HG03064 (cell line): ENCODE data around the gene MTA3.

ENCODE experiments used
- ATAC-seq: cut with Tn5 transposase; IDR thresholded peaks from one replicate; pipeline ENCODE4 v1.9.1; 2021; ENCODE audit warnings: low read depth; ENCODE audit not compliant: unreplicated experiment

MTA3 gene

DNA sequence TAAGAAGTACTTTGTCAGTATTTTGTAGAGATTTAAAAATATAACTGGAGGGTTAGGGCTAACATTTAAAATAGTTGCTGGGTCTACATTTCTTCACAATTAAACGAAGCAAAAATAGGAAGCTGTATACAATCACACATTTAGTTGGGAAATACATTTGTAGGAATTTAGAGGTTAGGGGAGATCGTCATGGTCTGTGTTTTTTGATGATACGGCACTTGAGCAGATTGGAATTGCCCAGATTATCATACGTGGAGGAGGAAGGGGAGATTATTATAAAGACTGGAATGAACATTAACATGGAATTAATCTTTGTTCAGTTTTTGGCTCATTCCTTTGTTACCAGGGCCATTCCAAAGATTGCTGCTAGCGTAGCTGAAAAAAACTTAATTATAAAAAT is 84.6 kb downstream of the MTA3 start:
- ATAC-seq: no peak

DNA sequence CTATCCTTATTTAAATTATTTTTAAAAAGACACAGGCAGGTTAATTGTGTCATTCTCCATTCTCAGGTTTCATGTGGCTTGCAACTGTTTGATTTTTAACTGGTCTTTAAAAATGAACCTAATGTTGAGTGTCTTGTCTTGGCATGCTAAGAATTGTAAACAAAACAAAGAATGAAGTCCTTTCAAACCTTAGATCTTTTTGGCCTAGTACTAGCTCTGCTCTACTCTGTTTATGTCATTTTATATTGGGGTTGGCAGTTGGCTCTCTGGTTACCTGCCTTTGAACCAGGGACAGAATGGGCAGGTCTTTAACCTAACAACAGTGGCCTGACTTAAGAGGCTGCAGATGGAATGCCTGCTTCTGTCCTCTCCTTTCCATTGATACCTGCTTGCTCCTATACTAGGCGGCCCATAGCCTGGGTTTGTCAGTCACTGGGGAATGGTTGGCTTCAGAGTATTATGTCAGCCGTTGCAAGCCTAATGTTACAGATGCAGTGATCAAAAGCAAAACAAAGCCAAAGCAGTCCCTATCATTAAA is 85.5 kb downstream of the MTA3 start:
- ATAC-seq: no peak

DNA sequence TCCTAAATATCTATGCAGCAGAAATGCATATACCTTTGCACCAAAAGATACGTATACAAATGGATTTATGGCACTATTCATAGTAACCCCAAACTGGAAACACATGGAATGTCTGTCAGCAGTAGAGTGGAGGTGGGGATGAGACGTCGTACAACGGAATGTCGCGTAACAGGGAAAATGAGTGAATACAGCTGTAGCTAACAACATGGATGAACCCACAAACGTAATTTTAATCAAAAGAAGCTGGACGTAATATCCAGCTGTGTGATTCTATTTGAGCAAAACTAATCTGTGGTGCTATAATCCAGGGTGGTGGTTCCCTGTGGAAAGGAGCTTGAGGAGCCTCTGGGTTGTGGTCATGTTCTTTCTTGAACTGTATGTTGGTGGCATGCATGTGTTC is 89.9 kb downstream of the MTA3 start:
- ATAC-seq: no peak

DNA sequence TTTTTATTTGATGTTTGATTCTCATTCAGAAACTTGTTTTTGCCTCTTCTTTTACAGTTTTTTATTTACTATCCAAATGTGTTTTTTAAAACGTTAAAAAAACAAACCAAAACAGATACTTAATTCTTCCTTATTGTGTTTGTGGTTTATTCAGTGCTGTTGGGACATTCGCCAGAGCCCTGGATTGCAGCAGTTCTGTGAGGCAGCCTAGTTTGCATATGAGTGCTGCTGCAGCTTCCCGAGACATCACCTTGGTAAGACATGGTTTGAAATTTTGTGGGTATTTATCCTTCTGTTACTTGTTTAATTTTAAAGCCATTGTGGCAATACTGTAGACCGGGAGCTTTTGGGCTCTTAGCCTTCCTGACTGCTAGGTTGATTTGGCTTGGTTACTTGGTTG is 91.2 kb downstream of the MTA3 start:
- ATAC-seq: no peak

DNA sequence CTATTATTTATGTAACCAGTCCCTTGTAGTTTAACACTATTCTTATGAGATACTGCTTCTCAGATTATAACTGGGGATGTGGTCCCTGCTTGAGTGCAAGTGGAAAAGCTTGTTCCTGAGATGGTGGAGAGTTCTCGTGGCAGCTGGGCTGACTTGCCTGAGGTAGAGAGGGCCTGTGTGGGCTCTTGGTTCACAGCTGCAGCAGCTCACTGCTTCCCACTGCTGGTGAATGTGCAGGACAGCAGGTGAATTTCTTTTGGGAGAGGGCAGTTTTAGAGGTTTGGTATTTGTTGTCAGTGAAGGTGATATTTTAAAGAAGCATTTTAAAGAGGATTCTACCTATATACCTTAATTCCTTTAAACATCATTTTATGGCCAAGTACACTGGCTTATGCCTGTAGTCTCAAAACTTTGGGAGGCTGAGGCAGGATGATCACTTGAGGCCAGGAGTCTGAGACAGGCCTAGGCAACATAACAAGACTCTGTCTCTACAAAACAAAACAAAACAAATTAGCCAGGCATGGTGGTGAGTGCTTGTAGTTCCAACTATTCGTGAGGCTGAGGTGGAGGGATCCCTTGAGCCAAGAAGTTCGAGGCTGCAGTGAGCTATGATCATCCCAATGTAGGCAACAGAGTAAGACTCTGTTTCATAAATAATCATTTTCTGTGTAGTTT is 94.8 kb downstream of the MTA3 start:
- peak; percentile 52 for ATAC-seq

DNA sequence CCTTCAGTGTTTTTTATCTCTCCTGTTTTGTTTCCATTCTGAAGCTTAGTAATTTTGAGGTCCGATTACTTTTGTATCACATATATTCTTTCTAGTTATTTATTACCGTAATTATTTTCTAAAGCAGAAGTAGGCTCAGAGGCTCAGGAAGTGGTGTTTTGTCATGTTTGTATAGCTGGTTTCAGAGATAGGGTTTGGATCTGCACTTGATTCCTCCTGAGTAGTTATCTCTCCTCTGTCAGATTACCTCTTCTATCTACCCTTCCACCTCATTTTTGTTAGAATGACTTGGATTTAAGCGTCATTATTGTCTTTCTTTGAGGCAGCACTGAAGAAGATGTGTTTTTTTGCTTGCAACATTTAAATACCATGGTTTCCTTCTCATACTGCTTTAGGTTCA is 95.4 kb downstream of the MTA3 start:
- peak; percentile 57 for ATAC-seq

DNA sequence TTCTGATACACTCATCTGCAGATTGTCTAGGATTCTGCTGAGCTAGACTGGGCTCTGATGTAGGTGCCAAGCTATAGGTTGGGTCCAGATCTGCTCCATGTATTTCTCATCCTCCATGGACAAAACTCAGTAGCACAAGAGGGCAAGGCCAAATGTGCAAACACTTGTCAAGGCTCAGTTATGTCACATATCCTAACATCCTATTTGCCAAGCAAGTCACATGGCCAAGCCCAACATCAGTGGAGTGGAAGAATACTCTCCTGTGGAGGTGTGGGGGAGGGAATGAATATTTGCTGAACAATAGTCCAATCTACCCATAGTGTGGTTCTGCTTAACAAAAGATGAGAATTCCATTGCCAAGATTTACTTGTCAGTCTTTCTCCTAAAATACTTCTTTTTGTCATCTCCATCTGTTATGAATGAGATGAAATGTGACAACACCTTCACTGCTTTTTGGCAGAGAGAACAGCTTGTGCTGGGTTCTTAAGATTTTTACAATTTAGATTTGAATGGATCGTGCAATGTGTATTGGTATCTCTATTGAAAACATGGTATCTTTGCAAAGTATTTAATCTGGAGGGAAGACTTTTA is 105.7 kb downstream of the MTA3 start:
- no peak for ATAC-seq

DNA sequence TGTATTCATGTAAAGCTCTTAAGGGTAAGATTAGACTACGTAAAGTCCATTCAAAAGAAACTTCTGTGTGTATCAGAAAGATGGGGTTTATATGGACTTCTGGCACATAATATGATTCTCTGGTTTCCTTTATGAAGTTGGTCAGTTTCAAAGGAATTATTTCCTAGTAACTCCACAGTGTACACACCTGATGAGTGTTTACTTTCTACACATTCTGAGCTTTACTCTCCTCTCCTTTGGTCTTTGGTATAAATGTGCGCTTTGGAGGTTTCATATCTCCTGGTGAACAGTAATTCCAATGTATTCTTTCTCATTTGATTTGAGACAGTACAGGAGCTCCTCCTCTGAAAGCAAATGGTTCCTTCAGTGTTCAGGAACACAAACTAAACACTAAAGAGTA is 107.4 kb downstream of the MTA3 start:
- ATAC-seq: no peak

DNA sequence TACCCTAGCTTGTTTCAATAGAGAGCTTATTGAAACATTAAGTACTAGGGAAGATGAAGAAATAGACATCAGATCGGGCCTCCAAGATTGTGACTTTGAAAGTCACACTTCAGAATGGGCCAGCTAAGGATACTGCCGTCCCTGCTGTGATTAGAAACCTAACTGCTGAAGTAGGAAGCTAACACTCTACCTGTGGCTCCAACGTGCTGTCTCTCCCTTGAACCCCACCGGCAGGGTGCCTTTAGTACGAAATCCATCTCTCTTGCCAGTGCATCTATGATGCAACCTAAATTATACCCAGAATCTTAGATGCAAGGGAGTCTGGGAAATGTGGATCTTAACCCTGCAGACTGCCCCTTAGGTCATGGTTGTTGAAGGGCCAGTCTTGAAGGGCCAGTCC is 116.9 kb downstream of the MTA3 start:
- no peak for ATAC-seq

DNA sequence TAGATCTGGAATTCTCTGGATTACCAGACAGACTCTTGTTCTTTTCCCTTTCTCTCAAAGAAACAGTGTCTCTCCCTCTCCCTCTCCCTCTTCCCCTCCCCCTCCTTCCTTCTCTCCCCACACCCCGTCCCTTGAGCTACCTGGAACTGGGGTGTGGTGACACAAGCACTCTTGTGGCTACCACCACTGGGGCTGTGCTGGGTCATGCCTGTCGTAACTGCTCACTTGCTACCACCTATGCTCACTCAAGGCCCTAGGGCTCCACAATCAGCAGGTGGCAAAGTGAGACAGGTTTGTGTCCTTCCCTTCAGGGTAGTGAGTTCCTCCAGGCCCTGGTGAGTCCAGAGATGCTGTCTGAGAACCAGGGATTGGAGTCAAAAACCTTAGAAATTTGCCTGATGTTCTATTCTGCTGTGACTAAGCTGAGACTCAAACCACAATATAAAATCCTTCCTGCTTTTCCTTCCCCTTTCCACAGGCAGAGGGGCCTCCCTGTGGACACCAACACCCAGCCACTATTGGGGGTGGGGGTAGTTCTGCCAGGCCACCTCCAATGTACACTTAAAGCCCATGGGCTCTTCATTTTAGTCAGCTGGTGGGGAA is 124.7 kb downstream of the MTA3 start:
- no peak for ATAC-seq

DNA sequence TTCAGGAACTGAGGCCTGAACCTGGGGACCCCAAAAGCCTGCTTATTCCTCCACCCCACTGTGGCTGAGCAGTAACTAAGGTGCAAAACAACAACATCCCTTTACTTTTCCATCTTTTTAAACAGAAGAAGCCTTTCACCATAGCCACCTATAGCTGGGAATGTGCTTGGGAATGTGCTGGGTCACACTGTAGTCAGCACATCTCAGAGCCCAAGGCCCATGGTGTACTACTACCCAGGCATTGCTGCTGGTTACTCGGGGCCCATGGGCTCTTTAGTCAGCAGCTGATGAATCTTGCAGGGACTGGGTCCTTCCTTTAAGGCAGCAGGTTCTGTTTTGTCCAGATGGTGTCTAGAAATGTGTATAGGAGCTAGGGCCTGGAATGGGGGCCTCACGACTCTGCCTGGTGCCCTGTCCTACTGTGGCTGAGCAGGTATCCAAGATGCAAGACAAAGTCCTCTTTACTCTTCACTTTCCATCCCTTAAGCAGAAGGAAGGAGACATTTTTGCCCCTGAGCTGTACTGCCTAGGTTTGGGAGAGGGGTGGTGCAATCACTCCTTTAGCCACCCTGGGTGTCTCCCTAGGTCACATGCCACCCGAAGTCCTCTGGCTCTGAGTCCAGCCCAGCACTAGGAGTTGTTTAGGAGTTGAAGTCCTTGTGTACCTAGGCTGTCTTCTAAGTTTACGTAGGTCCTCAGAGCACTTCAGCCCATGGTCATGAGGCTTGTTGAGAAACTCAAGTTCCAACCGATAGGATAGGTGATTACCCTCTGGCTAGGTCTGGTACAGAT is 125.5 kb downstream of the MTA3 start:
- ATAC-seq: no peak

DNA sequence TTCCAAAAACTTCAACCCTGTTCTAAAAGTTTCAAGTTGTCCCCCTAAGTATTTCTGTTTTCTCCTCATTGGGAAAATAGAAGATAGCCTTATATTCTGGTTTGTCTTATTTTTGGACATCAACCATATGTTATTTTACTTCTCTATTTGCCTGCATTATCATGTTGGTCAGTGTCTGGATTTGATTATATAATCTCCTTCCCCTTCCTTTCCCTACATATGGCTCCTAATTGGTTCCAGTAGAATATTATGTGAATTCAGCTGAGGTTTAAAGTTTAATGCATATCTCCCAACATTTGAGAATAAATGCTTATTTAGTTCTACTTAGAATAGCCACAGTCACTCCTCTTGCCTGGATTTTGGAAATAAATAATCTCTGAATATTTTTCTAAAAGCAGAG is 128.6 kb downstream of the MTA3 start:
- no peak for ATAC-seq

DNA sequence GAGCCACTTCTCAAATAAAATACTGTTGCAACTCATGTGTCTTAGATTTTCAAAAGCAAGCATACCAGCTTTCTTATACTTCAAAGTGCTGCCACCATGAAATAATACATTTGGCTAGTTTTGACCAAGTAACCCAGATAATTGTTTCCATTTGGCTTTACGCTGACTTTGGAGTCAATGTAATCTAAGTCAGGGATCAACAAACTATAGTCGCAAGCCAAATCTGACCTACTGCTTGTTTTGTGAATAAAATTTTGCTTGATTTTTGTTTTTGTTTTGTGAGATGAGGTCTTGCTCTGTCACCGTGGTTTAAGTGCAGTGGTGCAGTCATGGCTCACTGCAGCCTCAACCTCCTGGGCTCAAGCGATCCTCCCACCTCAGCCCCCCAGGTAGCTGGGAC is 130.5 kb downstream of the MTA3 start:
- ATAC-seq: no peak

DNA sequence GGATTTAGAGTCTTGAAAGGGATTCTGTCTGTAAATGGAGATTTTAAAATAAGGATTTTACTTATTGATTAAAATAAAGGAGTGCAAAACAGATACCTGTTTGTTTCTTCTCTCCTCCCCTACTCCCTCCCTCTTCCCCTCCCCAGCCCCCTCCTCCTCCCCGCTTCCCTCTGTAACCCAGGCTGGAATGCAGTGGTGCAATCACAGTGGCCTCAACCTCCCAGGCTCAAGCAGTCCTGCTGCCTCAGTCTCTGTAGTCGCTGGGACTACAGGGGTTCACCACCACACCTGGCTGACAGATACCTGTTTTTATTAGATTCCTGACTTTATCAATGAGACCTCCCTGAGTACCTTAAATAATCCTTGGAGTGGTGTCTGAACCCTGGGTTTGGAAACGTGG is 138.4 kb downstream of the MTA3 start:
- no peak for ATAC-seq

DNA sequence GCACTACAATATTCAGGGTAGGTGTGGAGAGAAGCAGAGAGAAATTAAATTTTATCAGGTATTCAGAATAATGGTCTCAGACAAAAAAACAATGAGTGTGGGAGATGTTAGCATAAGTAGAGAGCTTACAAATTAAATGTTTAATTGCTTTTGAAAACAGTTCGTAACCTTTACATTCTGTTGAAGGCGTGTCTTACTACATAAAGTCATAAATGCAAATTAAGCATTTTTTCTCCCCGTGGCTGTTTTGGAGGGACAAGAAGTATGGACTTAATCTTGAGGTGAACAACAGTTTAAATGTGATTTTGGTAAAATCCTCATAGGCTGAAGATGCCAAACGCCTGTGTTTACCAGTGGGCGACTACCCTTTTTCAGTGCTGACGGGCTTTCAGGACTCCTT is 139.7 kb downstream of the MTA3 start:
- no peak for ATAC-seq

DNA sequence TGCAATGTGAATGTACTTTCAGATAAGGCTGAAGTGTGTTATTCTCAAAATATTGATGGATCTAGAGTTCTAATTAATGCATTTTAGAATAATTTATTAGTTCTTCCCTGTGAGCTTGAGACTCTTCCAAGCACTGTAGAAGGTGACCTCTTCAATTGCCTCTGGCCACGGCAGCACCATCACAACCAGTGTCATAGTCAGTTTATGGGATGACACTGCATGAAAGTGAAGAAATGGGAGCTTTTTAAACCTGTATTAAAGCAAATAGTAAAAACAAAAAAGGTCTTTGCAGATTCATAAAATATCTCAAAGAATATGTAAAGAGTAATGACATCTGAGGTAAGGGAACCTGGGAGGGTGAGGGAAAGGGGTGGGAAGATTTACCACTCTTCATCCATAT is 143.5 kb downstream of the MTA3 start:
- ATAC-seq: no peak

DNA sequence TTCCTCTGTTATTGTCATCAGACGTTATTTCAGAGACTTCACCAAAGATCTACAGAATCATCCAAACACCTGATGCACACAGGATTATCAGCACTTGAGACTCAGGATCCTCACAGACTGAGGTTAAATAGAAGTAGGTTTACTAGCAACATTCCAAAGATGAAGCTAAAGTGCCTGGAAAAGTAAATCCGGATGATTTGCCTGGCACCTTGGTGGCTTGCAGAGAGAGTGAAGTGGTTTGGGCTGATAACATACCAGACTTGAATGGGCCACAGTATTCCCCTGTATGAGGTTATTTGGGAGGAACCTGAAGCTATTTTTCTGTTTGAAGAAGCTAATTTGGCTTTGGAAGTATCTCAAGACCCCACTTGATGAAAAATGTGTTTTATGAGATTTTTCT is 144.5 kb downstream of the MTA3 start:
- no peak for ATAC-seq

DNA sequence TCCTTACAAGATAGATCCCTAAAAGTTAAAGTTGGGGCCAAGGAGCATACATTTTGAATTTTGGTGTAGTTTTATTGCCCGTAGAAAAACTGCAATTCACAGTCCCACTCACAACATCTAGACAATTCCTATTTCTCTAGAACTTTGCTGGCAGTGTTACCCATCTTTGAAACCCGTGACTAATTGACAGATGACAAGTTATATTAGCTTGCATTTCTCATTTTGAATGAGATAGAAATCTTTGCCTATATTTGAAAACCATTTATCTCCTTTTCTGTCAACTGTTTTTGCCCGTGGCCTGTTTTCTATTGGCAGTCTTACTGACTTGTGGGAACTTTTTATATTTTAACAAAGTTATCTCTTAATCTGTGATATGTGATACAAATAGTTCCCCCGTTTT is 145.5 kb downstream of the MTA3 start:
- ATAC-seq: no peak

DNA sequence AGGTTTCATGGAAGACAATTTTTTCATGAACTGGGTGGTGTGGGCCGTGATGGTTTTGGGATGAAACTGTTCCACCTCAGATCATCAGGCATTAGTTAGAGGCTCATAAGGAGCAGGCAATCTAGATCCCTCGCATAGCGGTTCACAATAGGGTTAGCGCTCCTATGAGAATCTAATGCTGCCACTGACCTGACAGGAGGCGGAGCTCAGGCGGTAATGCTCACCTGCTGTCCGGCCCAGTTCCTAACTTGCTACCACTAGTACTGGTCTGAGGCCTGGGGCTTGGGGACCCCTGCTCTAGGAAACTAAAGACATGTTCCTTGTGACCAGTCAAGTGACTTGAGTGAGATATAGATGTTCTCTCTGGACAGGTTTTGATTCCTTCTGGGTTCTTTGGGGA is 146.3 kb downstream of the MTA3 start:
- ATAC-seq: no peak

DNA sequence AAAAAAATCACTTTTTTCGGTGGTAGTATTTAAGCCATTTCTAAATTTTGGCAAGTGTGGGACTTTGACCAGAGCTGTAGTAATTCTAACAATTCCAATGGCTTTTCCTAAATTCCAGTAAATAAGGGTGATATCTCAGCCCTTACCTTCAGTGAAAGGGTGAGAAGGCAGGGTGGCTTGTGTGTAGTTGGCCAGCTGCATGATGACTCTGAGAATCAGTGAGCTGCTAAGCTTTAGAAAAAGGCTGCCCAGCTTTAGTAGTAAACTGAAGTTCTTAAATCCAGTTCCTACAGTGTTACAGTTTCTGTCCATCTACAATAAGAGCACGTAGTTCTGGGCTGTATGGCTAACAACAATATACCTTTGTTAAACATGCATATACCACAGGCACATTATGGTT is 153.5 kb downstream of the MTA3 start:
- ATAC-seq: no peak
